ENCODE measurements around the gene SLC25A23.
A peak's percentile ranks its signal among the peaks of the same experiment; 100 is the strongest.

The SLC25A23 gene

GRCh38 chr19:6425732-6426620 is 33.6 kb downstream of the SLC25A23 start:
- Histone ChIP-seq H4K20me1 (ENCODE audit: insufficient read depth) (peaks cover 22% of the 10 kb centered on the region), H3K36me3 (ENCODE audit: insufficient read depth) (no peaks in the 10 kb centered on the region), H3K27ac (peak overlapping the region; percentile 46; the same call in 1 of the 2 replicates), H2AFZ (ENCODE audit: low read depth) (peak overlapping the region; percentile 73; the same call in 1 of the 2 replicates), H3K9ac (peak overlapping the region; percentile 34; the same call in 1 of the 2 replicates), H3K4me1 (ENCODE audit: low read depth, poor library complexity, severe bottlenecking) (peaks cover 20% of the 10 kb centered on the region), H3K79me2 (ENCODE audit: insufficient read depth, low read depth) (peaks cover 31% of the 10 kb centered on the region), H3K4me3 (IDR thresholded peaks at IDR 0.05; ENCODE audit: insufficient read depth, low read depth, low read length) (no peak overlapping the region), H3K4me2 (no peak overlapping the region; the same call in 1 of the 2 replicates), H3K27me3 (ENCODE audit: insufficient read depth, low read depth) (no peaks in the 10 kb centered on the region; the same call in 1 of the 2 replicates)
- no peak for TF ChIP-seq CTCF (conservative IDR thresholded peaks at IDR 0.05; ENCODE audit: low read depth, low read length)

GRCh38 chr19:6424939-6425731 is 34.5 kb downstream of the SLC25A23 start:
- Histone ChIP-seq H3K27ac (peak overlapping the region; percentile 46; the same call in 1 of the 2 replicates), H4K20me1 (ENCODE audit: insufficient read depth) (peaks cover 22% of the 10 kb centered on the region), H3K27me3 (ENCODE audit: insufficient read depth, low read depth) (no peaks in the 10 kb centered on the region; the same call in 1 of the 2 replicates), H3K4me1 (ENCODE audit: low read depth, poor library complexity, severe bottlenecking) (peaks cover 20% of the 10 kb centered on the region), H3K4me2 (no peak overlapping the region; the same call in 1 of the 2 replicates), H3K9ac (peak overlapping the region; percentile 34; the same call in 1 of the 2 replicates), H3K36me3 (ENCODE audit: insufficient read depth) (peaks cover 1% of the 10 kb centered on the region; the same call in 1 of the 2 replicates), H3K4me3 (IDR thresholded peaks at IDR 0.05; ENCODE audit: insufficient read depth, low read depth, low read length) (no peak overlapping the region), H3K79me2 (ENCODE audit: insufficient read depth, low read depth) (peaks cover 40% of the 10 kb centered on the region), H2AFZ (ENCODE audit: low read depth) (peak overlapping the region; percentile 73; the same call in 1 of the 2 replicates)
- TF ChIP-seq CTCF (conservative IDR thresholded peaks at IDR 0.05; ENCODE audit: low read depth, low read length): no peak

- H3K36me3 ChIP-seq (ENCODE audit: insufficient read depth): peaks cover 6% of the 10 kb centered on the region; the same call in 1 of the 2 replicates
- H3K9ac ChIP-seq: peak within 1 kb of the TSS; percentile 61; the same call in 1 of the 2 replicates
- no peak within 1 kb of the TSS for H3K4me3 ChIP-seq (IDR thresholded peaks at IDR 0.05; ENCODE audit: insufficient read depth, low read depth, low read length)
- peaks cover 20% of the 10 kb centered on the region for H3K4me1 ChIP-seq (ENCODE audit: low read depth, poor library complexity, severe bottlenecking)
- peak within 1 kb of the TSS; percentile 73 for H3K4me2 ChIP-seq
- peaks cover 22% of the 10 kb centered on the region for H4K20me1 ChIP-seq (ENCODE audit: insufficient read depth)
- TF ChIP-seq CTCF (conservative IDR thresholded peaks at IDR 0.05; ENCODE audit: low read depth, low read length): no peak
- peak within 1 kb of the TSS; percentile 73; the same call in 1 of the 2 replicates for H2AFZ ChIP-seq (ENCODE audit: low read depth)
- H3K79me2 ChIP-seq (ENCODE audit: insufficient read depth, low read depth): peaks cover 47% of the 10 kb centered on the region
- H3K27me3 ChIP-seq (ENCODE audit: insufficient read depth, low read depth): no peaks in the 10 kb centered on the region; the same call in 1 of the 2 replicates
- H3K27ac ChIP-seq: peak within 1 kb of the TSS; percentile 46; the same call in 1 of the 2 replicates
Observed at GRCh38 chr19:6424195-6424938, 35.2 kb downstream of the SLC25A23 start, which contains the start of gene KHSRP. Gene KHSRP (minus strand): TSS chr19:6424811. CDS start chr19:6424701, 110 bp downstream.
